Measurements from ENCODE around the gene LAMA2. TPM values are rescaled to one million over a fixed set of nuclear protein-coding genes. Genes with fewer than 3 reads are reported as not detected.

LAMA2 gene
- total RNA-seq, 2 experiments from 2014 or later: 0.69 to 1.5 TPM

- ATAC-seq (no peak), DNase-seq (no peak)
- Mint-ChIP-seq H3K27ac (no peak overlapping the region), H3K36me3 (ENCODE audit: low read depth) (no peaks in the 10 kb centered on the region), H3K27me3 (peaks cover 7% of the 10 kb centered on the region), H3K4me1 (ENCODE audit: low read depth) (no peaks in the 10 kb centered on the region), H3K9me3 (no peaks in the 10 kb centered on the region), H3K4me3 (no peak overlapping the region)
- intact Hi-C loops (cut with micrococcal nuclease): no loop called here
- CTCF ChIA-PET: no interaction called here
- POLR2A ChIA-PET: no interaction called here
- no peak for TF ChIP-seq CTCF (IDR thresholded peaks at IDR 0.05)
Measured at GRCh38 chr6:129175066-129175465, 292.1 kb downstream of the LAMA2 start.

- intact Hi-C loops (cut with micrococcal nuclease): no loop called here
- Mint-ChIP-seq H3K9me3 (no peaks in the 10 kb centered on the region), H3K36me3 (ENCODE audit: low read depth) (no peaks in the 10 kb centered on the region), H3K27me3 (peaks cover 7% of the 10 kb centered on the region), H3K4me3 (no peak overlapping the region), H3K4me1 (ENCODE audit: low read depth) (no peaks in the 10 kb centered on the region), H3K27ac (no peak overlapping the region)
- TF ChIP-seq CTCF (IDR thresholded peaks at IDR 0.05): no peak
- ATAC-seq: no peak
- CTCF ChIA-PET: no interaction called here
- POLR2A ChIA-PET: no interaction called here
- no peak for DNase-seq
Measured at GRCh38 chr6:129177801-129178200, 294.9 kb downstream of the LAMA2 start.

- CTCF ChIA-PET: no interaction called here
- intact Hi-C loops (cut with micrococcal nuclease): no loop called here
- POLR2A ChIA-PET: no interaction called here
- H3K9me3 Mint-ChIP-seq: no peaks in the 10 kb centered on the region
- TF ChIP-seq CTCF (IDR thresholded peaks at IDR 0.05): no peak
- no peak overlapping the region for H3K27ac Mint-ChIP-seq
- no peak for ATAC-seq
- no peak for DNase-seq
- H3K27me3 Mint-ChIP-seq: peaks cover 6% of the 10 kb centered on the region
- no peaks in the 10 kb centered on the region for H3K36me3 Mint-ChIP-seq (ENCODE audit: low read depth)
- no peaks in the 10 kb centered on the region for H3K4me1 Mint-ChIP-seq (ENCODE audit: low read depth)
- H3K4me3 Mint-ChIP-seq: no peak overlapping the region
Measured at GRCh38 chr6:129179283-129179682, 296.3 kb downstream of the LAMA2 start.

- H3K4me1 Mint-ChIP-seq (ENCODE audit: low read depth): no peaks in the 10 kb centered on the region
- no peak overlapping the region for H3K27ac Mint-ChIP-seq
- no peaks in the 10 kb centered on the region for H3K9me3 Mint-ChIP-seq
- ChIA-PET POLR2A (no interaction called here), CTCF (no interaction called here)
- intact Hi-C loops (cut with micrococcal nuclease): no loop called here
- no peaks in the 10 kb centered on the region for H3K36me3 Mint-ChIP-seq (ENCODE audit: low read depth)
- no peak overlapping the region for H3K4me3 Mint-ChIP-seq
- DNase-seq (no peak), ATAC-seq (no peak)
- no peaks in the 10 kb centered on the region for H3K27me3 Mint-ChIP-seq
- no peak for TF ChIP-seq CTCF (IDR thresholded peaks at IDR 0.05)
Measured at GRCh38 chr6:129181001-129181400, 298.1 kb downstream of the LAMA2 start.

GRCh38 chr6:129183187-129183591 is 300.3 kb downstream of the LAMA2 start:
- POLR2A ChIA-PET: no interaction called here
- intact Hi-C loops (cut with micrococcal nuclease): no loop called here
- H3K27me3 Mint-ChIP-seq: no peaks in the 10 kb centered on the region
- H3K9me3 Mint-ChIP-seq: no peaks in the 10 kb centered on the region
- ATAC-seq: no peak
- no peaks in the 10 kb centered on the region for H3K4me1 Mint-ChIP-seq (ENCODE audit: low read depth)
- no peak for TF ChIP-seq CTCF (IDR thresholded peaks at IDR 0.05)
- CTCF ChIA-PET: no interaction called here
- DNase-seq: no peak
- H3K4me3 Mint-ChIP-seq: no peak overlapping the region
- H3K36me3 Mint-ChIP-seq (ENCODE audit: low read depth): no peaks in the 10 kb centered on the region
- no peak overlapping the region for H3K27ac Mint-ChIP-seq

Measured in activated CD8-positive, alpha-beta T cell treated with anti-CD3 and anti-CD28 coated beads for 36 hours (primary cell).